Measurements from ENCODE around the gene APOBEC2.
A peak's percentile ranks its signal among the peaks of the same experiment; 100 is the strongest.

The APOBEC2 gene

DNA sequence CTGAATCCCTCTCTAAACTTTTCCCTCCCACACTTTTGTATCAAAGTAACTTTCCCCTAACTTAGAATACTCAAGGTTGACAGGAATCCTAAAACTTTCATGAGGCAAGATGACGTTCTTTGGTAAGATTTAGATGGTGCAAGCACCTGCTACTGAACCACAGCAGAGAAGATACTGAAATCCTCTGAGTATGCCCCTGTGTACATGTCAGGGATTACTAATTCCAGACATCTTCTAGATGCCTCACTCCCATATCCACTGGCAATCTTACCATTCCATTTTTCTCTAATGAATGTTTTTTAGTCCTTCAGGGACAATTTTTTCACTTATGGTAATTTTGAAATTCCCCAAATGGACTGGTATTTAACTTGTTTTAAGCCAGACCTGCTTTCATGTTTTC lies 9.1 kb downstream of the APOBEC2 start:
- no peak for DNase-seq

DNA sequence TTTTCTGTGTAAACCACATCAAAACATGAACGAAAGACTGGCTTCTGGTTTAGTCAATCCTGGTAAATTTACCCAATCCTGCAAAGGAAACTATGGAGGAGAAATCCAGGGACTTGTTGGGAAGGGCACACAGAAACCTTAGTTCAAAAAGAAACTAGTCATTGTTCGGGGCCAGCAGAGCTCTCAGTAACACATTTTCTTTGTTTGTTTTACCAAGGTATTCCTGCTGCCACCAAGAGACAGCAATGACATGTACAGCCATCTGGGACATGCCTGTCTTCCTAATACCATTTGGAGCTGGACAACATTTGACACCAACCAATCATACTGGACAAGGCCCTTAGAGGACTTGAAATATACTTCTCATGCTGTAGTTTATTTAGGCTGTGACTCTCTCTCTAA lies 10.9 kb downstream of the APOBEC2 start:
- no peak for DNase-seq

DNA sequence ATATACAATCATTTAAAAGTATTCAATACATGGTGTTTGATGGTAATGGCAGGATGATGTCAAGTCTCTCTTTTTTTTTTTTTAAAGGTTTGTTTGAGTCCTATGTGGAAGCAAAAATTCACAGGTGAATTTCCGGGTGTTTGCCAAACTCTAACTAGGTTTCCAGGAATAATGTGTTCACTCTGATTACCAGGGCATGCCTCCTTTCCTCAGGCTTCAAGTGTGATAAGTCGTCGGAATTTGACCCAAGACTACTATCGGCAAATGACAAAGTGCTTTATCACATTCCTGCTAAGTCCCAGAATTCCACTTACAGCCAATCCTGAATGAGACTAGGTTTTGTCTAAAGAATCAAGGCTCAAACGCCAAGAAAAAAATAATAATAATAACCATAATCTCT lies 11.8 kb downstream of the APOBEC2 start:
- no peak for DNase-seq

DNA sequence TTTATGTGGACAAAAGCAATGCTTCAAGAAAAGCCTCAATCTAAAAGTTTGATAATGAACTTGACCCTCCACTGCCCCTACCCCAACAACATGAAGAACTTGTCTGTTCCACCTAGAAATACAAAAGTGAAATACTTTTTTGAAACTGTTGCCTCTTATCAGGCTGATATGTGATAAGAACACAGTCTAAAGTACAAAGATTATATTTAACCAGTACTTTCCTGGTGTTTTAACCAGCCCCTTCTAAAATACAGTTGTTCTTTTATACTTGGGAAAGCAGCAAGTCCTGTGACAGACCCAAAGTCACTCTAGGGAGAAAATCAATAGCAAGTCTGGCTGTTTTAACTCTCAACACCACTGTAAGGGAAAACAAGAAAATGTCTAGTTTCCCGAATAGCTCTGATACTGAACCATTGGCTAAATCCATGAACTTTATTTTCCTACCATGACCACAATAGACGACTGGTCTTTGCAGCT lies 12.6 kb downstream of the APOBEC2 start:
- no peak for DNase-seq

DNA sequence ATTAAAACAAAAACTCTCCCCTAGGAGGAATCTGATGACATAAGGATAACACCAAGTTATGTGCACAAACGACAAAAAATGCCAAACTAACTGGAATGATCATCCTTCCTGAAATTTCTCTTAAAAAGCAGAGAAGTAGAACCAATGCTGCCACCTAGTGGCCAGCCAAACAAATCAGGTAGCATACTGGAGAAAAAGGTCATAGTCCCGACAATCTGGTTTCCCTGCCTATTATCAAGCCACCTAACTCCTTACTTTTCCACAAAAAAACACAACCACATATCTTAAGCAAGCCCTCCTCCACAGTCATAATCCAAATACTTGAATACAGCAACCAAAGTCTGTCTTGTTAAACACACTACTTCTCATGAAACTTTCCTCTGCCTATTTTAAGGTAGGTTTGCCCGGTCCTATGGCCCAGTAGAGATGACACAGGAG lies 13.9 kb downstream of the APOBEC2 start:
- peak; percentile 64 for DNase-seq

DNA sequence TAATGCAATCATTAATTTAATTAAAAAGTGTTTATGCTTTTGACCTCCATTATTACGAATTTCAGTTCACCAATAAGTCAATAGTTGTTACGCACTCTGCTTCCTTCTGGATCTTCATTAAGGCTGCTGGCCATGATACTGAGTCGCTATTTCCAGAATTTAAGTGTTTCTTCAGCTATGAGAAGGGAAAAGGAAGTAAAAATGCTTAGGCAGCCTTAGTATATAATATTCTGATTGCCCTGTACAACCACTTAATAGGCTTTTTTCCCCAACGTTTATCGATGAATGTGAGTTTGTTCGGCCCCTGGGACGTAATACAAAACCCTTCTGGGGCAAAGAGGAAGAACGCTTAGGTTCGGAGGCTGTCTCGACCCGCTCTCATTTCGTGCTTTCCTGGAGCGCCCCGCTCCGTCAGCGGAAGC lies 18.5 kb downstream of the APOBEC2 start:
- DNase-seq: no peak

DNA sequence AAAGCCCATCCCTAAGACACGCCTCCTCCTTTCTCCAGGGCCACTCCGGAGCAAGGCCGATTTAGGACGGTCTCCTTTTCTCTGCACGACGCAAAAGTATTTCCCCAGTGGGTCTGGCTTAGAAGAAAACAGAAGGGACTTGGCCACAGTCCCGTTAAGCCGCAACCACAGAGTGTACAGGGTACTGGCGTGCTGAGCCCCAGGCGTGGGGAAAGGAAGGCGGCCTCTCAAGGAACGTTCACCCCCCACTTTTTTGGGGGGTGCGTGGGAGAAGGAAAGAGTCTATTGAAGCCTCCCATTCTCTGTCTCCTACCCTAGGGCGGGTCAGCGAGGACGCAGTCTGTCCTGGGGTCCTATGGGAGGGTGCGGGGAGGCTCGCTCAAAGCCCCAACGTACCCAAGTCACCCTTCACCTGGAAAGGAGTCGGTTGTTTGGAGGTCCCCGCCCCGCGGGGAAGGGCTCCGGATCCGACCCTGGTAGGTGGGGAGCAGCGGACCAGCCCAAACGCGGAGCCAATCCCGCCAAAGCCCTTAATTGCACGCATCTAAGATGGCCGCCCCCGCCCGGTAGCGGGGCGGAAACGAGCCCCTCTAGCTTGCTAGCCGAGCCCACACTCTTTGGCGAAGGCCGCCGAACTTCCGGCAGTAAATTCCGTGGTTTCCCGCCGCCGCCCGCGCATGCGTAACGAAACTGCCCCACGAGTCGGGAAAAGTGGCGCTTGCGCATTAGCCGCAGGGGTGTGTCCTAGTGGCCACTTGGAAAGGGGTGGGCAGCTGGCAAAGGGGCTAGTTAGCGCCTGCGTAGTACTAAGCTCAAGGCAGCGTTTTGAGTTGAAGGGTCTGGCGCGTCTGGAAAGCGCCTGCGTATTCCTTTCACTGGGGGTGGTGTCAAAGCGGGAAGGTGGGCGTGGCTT lies 19.2 kb downstream of the APOBEC2 start, which contains the start of gene OARD1:
Gene OARD1, minus strand, starts transcription at position 434 of the 913 bp plus-strand sequence. CDS start 722 bp downstream, outside the sequence.
- DNase-seq: peak; percentile 99

DNA sequence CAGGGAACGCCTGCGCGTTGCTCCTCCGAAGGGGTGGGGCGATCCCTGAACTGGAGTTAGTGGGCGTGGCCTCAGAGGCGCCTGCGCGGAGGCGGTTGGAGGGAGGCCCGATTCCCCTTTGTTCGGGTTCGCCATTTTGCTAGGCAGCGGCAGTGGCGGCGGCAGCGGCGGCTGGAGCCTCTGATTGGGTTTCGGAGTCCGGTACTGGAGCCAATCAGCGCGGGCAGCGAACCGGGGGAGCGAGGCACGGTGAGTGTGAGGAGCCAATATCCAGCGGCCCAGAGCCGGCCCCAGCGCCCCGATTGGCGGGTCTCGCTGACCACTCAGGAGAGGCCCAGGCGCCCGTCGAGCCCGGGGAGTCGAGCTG lies 19.8 kb downstream of the APOBEC2 start, which contains the start of gene NFYA:
Gene NFYA, plus strand, starts transcription at position 139 of the 367 bp plus-strand sequence. CDS start 6,116 bp downstream, outside the sequence.
- no peak for DNase-seq

DNA sequence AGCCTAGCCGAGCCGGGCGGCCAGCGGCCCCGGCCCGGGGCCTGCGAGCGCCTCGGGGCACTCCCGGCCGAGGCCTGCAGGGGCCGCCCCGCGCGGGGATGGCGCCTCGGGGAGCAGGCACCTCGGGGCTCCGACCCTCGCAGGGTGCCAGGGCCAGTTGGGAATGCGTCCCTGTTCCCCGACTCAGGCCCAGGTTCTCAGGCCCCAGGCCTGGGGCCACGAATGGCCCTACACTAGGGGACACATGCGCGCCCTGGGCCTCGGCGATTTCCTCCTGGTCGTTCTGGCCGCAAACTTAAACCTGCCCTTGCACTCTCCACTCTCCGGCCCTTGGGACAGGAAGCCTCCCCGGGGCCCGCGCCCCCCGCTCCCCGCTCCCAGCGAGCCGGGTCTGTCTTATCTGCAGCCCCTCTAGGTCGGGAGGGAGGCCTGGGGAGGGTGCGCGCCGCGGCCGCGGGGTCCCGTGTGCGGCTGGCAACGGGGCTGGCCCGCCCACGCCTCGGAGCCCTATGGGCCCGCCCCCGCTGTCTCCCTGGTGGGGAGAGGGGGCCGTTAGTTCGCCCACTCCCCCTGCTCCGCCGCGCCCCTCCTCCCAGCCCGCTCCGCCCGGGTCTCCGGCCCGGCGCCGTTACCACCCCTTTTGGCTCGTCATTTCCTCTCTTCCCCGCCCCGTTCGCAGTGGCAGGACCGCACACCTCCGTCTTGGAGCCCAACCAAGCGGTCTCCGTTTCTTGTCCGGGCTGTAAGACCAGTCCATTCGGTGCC lies 20.4 kb downstream of the APOBEC2 start:
- peak; percentile 86 for DNase-seq

DNA sequence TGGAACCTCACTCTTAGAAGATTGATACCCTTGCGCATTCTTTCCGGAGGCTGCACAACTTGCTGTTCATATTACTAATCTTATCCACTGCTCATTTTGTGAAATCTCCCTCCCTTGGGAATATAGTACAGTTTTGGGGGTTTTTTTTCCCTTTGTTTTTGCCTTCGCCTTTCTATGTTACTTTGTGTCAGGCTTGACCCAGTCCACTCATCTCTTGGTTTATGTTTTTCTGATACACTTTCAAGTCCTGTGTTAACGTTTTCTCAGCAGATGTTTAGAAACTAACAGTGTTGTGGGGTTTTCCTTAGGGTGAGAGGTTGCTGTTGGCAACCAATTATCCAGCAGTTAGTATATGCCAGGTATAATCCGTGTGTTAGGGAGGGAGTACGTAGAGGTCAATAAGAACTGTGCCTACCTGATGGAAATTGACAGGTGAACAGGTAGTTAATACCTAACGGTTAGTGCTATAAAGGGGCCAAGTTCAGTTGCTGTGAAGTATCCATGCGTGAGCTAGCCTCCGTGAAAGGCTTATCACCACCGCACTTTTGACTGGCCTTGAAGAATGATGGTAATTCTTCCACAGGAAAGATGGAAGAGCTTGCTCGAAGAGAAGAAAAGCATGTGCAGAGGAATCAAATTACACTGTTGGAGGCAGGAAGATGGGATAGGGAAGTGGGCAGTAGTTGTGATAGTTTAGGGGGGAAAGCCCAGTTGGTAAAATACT lies 21.1 kb downstream of the APOBEC2 start:
- DNase-seq: peak; percentile 11

DNA sequence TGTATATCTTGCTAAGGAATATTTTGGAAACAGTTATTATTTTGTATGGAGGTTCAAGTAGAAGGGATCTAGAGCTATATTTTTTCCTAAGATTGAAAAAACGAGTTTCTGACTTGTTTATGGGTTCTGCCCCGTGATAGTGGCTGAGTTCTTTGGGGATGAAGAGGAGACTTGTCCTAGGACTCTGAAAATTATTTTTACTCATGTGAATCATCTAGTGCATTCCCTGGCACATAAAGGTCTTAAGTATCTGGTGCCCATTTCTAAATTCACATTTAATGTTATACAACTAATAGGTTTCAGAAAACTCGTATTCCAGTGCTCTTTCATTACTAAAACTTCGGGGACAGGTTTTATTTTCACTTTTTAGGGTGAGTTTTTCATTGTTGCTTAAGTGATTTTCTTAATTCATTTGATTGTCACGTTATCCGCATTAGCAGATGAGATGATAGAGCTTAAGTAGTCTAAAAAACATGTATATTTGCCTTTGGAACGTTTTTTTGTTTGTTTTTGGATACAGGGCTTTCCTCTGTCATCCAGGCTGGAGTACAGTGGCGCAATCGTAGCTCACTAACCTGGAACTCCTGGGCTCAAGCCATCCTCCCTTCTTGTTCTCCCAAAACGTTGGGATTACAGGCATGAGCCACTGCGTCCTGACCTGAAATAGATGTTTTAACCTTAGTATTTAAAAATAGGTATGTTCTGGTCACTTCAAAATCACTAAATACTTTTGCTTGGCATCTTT lies 21.9 kb downstream of the APOBEC2 start:
- no peak for DNase-seq

DNA sequence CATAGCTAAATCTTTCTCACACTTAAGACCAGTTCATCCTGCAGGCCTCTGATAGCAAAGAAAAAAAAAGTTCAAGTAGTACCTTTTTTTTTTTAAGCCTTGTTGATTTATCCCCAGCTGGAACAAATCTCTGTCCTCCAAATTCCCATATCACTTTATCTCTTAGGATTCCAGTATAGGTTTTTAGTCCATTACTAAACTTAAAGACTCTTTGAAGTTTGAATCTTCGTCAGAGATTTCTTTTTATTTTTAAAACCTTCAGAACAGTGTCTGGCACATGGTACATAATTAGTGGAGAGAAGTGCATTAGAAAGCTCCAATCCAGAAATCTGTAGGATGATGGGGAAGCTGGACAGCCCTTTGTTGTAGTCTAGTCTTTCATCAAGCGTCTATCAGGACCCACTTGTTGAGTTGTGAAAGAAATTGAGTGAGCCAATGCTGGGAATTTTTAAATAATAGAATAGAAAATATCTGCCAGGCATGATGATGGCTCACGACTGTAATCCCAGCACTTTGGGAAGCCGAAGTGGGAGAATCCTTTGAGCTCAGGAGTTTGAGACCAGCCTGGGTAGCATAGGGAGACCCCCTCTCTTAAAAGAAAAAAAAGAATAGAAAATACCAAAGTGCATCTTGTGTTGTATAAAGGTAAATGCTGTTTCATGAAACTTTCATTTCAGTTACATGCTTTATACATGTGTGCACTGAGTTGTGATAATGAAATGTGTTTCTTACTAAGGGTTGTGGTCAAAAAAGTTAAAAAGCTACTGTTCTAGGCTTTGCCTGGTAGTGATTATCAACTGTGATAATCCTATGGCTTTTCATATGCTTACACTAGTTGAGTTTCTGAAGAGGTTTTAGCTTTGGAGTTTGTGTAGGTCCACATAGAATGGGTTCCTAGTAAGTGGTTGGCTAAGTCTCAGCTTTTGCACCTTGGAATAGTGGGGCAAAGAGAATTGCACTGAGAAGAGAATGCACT lies 22.9 kb downstream of the APOBEC2 start:
- DNase-seq: no peak

DNA sequence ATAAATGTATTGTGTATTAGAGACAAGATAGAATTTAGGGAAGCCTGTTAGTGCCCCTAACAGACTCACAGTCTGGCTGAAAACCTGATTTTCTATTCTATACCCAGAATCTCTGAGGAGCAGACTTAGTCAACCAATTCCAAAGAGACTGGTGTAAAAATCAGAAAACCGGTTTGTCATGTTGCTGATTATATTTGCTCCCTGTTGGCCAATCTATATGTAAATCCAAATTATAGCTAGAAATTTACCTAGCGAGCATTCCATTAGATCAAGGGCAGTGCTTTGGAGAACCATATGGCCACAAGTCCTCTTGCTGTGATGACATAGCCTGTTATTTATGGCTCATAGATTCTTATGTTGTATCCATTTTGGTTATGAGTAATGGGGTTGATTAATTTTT lies 24.5 kb downstream of the APOBEC2 start:
- DNase-seq: no peak

DNA sequence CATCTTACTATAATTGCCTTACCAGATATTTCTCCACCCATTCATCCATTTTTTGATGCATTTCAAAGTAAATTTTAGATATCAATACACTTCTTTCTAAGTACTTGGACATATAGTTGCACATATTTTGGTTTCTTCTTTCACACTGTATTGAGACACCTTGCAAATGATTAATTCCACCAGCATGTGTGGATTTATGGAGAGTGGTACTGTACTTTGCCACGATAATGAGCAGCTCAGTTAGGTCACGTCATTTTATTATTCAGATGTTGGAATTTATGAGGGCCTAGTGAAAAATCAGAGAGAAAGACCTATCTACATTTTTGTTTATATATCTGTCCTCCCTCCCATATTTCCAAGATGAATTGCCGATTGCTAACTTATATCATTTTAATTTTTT lies 25.1 kb downstream of the APOBEC2 start:
- no peak for DNase-seq

DNA sequence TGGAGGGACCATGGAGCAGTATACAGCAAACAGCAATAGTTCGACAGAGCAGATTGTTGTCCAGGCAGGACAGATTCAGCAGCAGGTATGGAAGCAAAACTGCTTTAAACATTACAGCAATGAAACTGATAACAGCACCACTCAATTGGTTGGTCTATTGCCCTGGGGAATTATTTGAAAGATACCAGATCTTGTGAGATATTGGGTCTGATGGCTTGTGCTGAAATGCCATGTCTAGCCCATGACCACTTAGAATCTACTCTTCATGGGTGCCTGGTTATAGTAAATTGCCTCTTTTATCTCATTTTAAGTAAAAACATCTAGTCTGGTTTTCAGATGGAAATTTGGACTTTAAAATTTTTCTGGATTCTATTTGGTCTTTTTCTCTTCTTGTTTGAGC lies 26.1 kb downstream of the APOBEC2 start:
- no peak for DNase-seq

DNA sequence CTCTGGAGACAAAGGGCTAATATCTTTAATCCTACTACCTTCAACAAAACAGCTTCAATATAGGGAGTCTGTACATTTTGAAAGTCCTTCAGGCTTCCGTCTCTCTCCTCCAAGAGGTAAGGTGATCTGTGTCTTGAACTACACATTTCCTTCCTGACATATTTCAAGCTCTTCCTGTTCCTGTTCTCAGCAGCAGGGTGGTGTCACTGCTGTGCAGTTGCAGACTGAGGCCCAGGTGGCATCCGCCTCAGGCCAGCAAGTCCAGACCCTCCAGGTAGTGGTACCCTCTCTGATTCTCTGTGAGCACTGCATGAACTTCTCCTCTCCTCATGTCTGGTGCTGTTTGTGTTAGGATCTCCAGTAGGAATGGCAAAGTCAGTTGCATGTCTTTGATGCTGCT lies 27.6 kb downstream of the APOBEC2 start:
- DNase-seq: no peak

DNA sequence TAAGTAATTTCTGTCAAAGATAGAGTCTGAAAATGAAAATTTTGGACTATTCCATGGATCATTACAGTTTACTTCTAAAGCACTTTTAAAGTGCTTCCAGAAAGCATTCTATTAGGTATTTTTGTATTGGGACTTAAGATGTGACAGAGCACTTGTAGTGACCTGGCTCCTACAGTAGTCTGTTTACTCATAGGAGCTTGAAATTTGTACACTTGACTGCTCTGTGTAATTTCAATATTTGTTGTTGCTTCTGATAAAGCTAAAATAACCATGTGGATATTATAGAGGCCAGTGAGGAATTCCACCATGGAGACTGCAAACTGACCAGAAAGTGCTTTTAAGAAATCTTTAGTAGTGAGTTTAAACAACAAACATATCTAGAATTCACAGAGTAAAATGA lies 30.1 kb downstream of the APOBEC2 start:
- DNase-seq: no peak

DNA sequence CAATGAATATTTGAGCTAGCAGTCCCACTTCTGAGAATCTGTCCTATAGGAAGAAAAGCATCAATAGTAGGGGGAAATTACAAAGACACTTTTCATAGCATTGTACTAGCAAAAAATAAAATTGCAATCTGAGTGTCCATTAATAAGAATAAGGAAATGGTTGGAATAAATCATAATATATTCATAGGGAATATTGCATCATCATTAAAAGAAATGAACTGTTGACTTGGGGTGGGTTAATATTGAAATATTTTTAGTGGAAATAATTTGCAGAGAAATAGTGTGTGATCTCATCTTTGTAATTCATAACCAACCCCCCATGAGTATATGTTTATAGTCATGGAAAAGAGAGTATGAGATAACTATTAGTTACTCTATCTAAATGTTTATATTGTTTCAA lies 32.2 kb downstream of the APOBEC2 start:
- DNase-seq: no peak

DNA sequence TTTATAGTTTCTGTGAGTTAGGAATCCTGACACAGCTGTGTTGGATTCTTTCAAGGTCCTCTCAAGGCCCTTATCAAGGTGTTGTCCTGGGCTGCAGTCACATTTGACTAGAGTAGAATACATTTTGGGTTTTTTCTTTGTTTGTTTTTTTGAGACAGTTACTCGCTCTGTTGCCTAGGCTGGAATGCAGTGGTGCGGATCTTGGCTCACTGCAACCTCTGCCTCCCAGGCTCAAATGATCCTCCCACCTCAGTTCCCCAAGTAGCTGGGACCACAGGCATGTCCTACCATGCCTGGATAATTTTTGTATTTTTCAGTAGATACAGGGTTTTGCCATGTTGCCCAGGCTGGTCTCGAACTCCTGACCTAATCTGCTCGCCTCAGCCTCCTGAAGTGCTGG lies 35.4 kb downstream of the APOBEC2 start:
- no peak for DNase-seq

DNA sequence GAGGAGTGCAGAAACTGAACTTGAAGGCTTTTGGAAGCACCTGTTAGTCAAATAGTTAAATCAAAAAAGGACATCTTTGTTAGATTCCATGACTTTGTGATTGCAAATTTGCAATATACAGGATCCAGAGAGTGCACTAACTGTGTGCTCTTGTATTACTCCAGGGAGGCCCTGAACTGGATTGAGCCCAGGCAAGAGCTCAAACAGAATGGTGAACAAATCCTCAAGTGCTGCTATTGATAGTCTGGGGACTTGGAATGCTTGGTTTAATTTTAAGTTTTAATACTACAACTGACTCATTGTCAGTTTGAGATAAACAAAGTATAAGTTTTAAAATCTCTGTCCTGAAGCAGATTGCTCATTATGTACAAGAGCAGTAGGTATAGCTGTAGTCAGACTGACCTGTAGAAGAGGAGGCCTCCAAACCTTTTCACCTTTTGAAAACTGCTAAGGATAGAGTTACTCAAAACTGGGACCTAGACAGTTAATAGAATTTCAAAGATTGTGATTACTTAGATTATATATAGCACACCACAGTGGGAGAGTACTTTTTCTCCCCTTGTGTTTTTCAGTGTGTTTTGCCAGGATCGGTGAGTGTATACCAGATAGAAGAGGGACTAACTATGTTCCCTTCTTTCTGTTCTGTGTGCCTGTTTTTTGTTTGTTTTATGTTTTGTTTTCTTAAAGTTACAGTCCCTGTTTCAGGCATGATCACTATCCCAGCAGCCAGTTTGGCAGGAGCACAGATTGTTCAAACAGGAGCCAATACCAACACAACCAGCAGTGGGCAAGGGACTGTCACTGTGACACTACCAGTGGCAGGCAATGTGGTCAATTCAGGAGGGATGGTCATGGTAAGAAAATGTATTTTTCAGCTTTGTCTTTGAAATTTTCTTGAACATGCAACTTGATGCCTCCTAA lies 38.1 kb downstream of the APOBEC2 start:
- no peak for DNase-seq
